A673 (cell line): Measurements from ENCODE around the gene CARD9.

ENCODE experiments used
- EZH2 ChIP-seq: fragments of 200-600 bp; sonication (generic); IDR thresholded peaks from 2 replicates; pipeline ENCODE4 v1.6.1; 2017; ENCODE audit warnings: borderline replicate concordance, low read depth, mild to moderate bottlenecking, mixed read lengths, antibody characterized with exemption, low read length; ENCODE audit not compliant: poor library complexity, severe bottlenecking
- TF ChIP-seq, protein P1 (sequence below): fragments of 300-800, 200-600 bp; sonication (generic); conservative IDR thresholded peaks from 2 replicates; pipeline ENCODE4 v1.5.1; 2017; ENCODE audit warnings: low read depth, mild to moderate bottlenecking, antibody characterized with exemption, low read length, moderate library complexity, mixed read lengths

DNA sequence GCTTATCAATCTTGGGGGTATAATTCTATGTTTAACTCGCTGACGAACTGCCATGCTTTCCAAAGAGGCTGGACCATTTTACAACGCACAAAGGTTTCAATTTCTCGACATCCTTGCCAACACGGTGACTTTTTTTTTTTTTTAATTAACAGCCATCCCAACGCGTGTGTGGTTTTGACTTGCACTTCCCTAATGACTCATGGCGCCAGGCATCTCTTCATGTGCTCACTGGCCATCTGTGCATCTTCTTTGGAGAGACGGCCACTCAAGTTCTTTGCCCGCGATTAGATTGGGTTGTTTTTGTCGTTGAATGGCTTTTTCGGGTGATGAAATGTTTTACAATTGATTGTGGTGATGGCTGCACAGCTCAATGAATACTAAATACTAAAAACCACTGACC is 12.5 kb upstream of the CARD9 start:
- TF ChIP-seq, protein P1, sequence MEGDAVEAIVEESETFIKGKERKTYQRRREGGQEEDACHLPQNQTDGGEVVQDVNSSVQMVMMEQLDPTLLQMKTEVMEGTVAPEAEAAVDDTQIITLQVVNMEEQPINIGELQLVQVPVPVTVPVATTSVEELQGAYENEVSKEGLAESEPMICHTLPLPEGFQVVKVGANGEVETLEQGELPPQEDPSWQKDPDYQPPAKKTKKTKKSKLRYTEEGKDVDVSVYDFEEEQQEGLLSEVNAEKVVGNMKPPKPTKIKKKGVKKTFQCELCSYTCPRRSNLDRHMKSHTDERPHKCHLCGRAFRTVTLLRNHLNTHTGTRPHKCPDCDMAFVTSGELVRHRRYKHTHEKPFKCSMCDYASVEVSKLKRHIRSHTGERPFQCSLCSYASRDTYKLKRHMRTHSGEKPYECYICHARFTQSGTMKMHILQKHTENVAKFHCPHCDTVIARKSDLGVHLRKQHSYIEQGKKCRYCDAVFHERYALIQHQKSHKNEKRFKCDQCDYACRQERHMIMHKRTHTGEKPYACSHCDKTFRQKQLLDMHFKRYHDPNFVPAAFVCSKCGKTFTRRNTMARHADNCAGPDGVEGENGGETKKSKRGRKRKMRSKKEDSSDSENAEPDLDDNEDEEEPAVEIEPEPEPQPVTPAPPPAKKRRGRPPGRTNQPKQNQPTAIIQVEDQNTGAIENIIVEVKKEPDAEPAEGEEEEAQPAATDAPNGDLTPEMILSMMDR: no peak
- no peak for TF ChIP-seq EZH2
